Osteocyte (in vitro differentiated cells): ENCODE results near the gene CFTR. TPM values are rescaled to one million over a fixed set of nuclear protein-coding genes. Genes with fewer than 3 reads are reported as not detected.

Experiments used
- DNase-seq: peaks from one replicate; pipeline ENCODE4 v3.0.0; 2021; ENCODE audit warnings: mixed read lengths; ENCODE audit not compliant: unreplicated experiment; ENCODE audit errors: extremely low spot score
- H3K27ac Mint-ChIP-seq: one replicate; pipeline ENCODE4 v1.8.0; 2021; ENCODE audit warnings: mild to moderate bottlenecking, mixed read lengths; ENCODE audit not compliant: unreplicated experiment
- H3K27me3 Mint-ChIP-seq: one replicate; pipeline ENCODE4 v1.8.0; 2021; ENCODE audit warnings: mixed read lengths; ENCODE audit not compliant: unreplicated experiment
- H3K36me3 Mint-ChIP-seq: one replicate; pipeline ENCODE4 v1.8.0; 2021; ENCODE audit warnings: mixed read lengths; ENCODE audit not compliant: unreplicated experiment
- H3K4me1 Mint-ChIP-seq: one replicate; pipeline ENCODE4 v1.8.0; 2021; ENCODE audit warnings: mixed read lengths; ENCODE audit not compliant: unreplicated experiment
- H3K4me3 Mint-ChIP-seq: one replicate; pipeline ENCODE4 v1.8.0; 2021; ENCODE audit warnings: mild to moderate bottlenecking, moderate library complexity, mixed read lengths; ENCODE audit not compliant: unreplicated experiment
- H3K9me3 Mint-ChIP-seq: one replicate; pipeline ENCODE4 v1.8.0; 2021; ENCODE audit warnings: mixed read lengths; ENCODE audit not compliant: unreplicated experiment
- total RNA-seq: library from RNA; stranded (reverse); gene quantifications from 2 replicates; pipeline ENCODE4 v1.2.1, GENCODE V29; 2021
- TF ChIP-seq, protein P1 (sequence below): fragments of 200-600 bp; sonication (generic); IDR thresholded peaks from 2 replicates; pipeline ENCODE4 v1.5.0; 2021; ENCODE audit warnings: antibody characterized with exemption, mild to moderate bottlenecking, moderate library complexity

CFTR gene
- total RNA-seq, 1 donor from 2014 or later, result not detected

GRCh38 chr7:117485118-117485620, 5.3 kb downstream of the CFTR start:
- H3K27ac Mint-ChIP-seq, result no peak overlapping the region
- no peak for DNase-seq
- no peak overlapping the region for H3K4me3 Mint-ChIP-seq
- TF ChIP-seq, protein P1, sequence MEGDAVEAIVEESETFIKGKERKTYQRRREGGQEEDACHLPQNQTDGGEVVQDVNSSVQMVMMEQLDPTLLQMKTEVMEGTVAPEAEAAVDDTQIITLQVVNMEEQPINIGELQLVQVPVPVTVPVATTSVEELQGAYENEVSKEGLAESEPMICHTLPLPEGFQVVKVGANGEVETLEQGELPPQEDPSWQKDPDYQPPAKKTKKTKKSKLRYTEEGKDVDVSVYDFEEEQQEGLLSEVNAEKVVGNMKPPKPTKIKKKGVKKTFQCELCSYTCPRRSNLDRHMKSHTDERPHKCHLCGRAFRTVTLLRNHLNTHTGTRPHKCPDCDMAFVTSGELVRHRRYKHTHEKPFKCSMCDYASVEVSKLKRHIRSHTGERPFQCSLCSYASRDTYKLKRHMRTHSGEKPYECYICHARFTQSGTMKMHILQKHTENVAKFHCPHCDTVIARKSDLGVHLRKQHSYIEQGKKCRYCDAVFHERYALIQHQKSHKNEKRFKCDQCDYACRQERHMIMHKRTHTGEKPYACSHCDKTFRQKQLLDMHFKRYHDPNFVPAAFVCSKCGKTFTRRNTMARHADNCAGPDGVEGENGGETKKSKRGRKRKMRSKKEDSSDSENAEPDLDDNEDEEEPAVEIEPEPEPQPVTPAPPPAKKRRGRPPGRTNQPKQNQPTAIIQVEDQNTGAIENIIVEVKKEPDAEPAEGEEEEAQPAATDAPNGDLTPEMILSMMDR, result no peak
- no peaks in the 10 kb centered on the region for H3K9me3 Mint-ChIP-seq
- no peaks in the 10 kb centered on the region for H3K4me1 Mint-ChIP-seq
- no peaks in the 10 kb centered on the region for H3K36me3 Mint-ChIP-seq
- H3K27me3 Mint-ChIP-seq, result peaks cover 34% of the 10 kb centered on the region

GRCh38 chr7:117489016-117489415, 9.2 kb downstream of the CFTR start:
- no peak for DNase-seq
- H3K4me3 Mint-ChIP-seq, result no peak overlapping the region
- peaks cover 31% of the 10 kb centered on the region for H3K27me3 Mint-ChIP-seq
- TF ChIP-seq, protein P1, result no peak
- no peaks in the 10 kb centered on the region for H3K4me1 Mint-ChIP-seq
- no peaks in the 10 kb centered on the region for H3K9me3 Mint-ChIP-seq
- H3K36me3 Mint-ChIP-seq, result no peaks in the 10 kb centered on the region
- H3K27ac Mint-ChIP-seq, result no peak overlapping the region

DNA sequence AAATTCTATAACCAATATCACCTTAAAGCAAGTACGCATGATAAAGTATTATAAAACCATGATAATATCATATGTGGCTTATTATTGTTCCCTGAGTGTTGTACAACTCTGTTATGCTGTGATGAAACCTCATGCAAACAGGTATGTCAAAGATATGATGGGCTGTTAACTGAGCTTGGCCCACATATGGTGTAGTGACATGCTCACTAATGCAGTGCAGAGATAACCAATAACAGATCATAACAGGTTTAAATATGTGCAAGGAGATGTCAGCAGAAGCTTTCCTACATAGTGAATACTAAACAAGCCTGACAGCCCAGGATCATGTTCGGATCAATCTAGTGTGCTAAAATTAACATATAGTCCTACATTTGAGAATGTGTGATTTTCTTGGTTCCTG, 9.6 kb downstream of the CFTR start:
- TF ChIP-seq, protein P1, result no peak
- no peak overlapping the region for H3K27ac Mint-ChIP-seq
- H3K27me3 Mint-ChIP-seq, result peaks cover 28% of the 10 kb centered on the region
- H3K36me3 Mint-ChIP-seq, result no peaks in the 10 kb centered on the region
- no peaks in the 10 kb centered on the region for H3K9me3 Mint-ChIP-seq
- H3K4me3 Mint-ChIP-seq, result no peak overlapping the region
- no peaks in the 10 kb centered on the region for H3K4me1 Mint-ChIP-seq
- DNase-seq, result no peak

- Mint-ChIP-seq H3K27me3 (peaks cover 30% of the 10 kb centered on the region), H3K4me3 (no peak overlapping the region)
- TF ChIP-seq, protein P1, result no peak
Observed at GRCh38 chr7:117489911-117490310, 10.1 kb downstream of the CFTR start.

DNA sequence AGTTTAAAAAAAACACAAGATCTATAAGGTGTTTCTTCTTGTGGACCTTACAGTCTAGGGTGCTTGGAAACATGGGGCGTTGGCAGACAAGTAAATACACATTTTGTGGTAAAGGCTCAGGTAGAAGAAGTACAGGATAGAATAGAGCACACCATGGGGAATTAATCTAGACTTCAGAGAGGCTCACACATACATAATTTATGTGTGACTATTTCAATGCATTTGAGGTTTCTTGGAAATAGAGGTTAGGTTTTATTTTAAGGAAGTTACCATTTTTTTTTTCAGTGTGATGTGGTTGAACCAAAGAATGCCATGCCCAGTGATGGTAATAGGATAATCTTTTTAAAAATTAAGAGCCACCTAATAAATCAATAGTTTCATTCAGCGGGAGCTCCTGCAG, 12.8 kb downstream of the CFTR start:
- no peaks in the 10 kb centered on the region for H3K4me1 Mint-ChIP-seq
- H3K27me3 Mint-ChIP-seq, result peaks cover 35% of the 10 kb centered on the region
- H3K36me3 Mint-ChIP-seq, result no peaks in the 10 kb centered on the region
- no peaks in the 10 kb centered on the region for H3K9me3 Mint-ChIP-seq
- TF ChIP-seq, protein P1, result no peak
- H3K27ac Mint-ChIP-seq, result no peak overlapping the region
- DNase-seq, result no peak
- no peak overlapping the region for H3K4me3 Mint-ChIP-seq

More at GRCh38 chr7:117489911-117490310, 10.1 kb downstream of the CFTR start:
- Mint-ChIP-seq H3K27ac (no peak overlapping the region), H3K36me3 (no peaks in the 10 kb centered on the region), H3K9me3 (no peaks in the 10 kb centered on the region), H3K4me1 (no peaks in the 10 kb centered on the region)
- DNase-seq, result no peak
